Left lung (tissue), 10 donors: ENCODE data around the gene ARHGEF4. TPM values are rescaled to one million over a fixed set of nuclear protein-coding genes. Genes with fewer than 3 reads are reported as not detected.
"Not testable (repeated sequence)": the region's sequence is repeated elsewhere in the genome, so short reads cannot be mapped to it uniquely, and the experiment has no call there.

Source experiments
- ATAC-seq: fragments of 200-7000 bp; cut with Tn5 transposase; one replicate; pipeline ENCODE4 v1.9.1; 2020; ENCODE audit warnings: moderate library complexity
- DNase-seq, 4 donors: peaks; one replicate each; pipeline ENCODE4 v3.0.0-alpha.2; 2013 to 2020
- H3K27ac ChIP-seq, 2 donors: fragments of 200-600 bp; sonication (generic) in 1 of 2; one replicate each; pipeline versions ENCODE4 v1.5.0 to v1.8.0; 2020 to 2021
- H3K27me3 ChIP-seq, 2 donors: fragments of 200-600 bp; sonication (generic) in 1 of 2; one replicate each; pipeline versions ENCODE4 v1.5.0 to v1.8.0; 2020 to 2021
- H3K36me3 ChIP-seq, 2 donors: fragments of 200-600 bp; sonication (generic) in 1 of 2; one replicate each; pipeline versions ENCODE4 v1.5.0 to v1.8.0; 2020 to 2021
- H3K4me1 ChIP-seq, 2 donors: fragments of 200-600 bp; one replicate each; pipeline ENCODE4 v1.8.0; 2021
- H3K4me3 ChIP-seq, 2 donors: fragments of 200-600 bp; sonication (generic) in 1 of 2; one replicate each; pipeline versions ENCODE4 v1.5.0 to v1.8.0; 2020 to 2021; ENCODE audit warnings: mild to moderate bottlenecking in 1 of 2
- H3K9me3 ChIP-seq, 2 donors: fragments of 200-600 bp; sonication (generic) in 1 of 2; one replicate each; pipeline versions ENCODE4 v1.5.0 to v1.8.0; 2020 to 2021
- CTCF ChIP-seq, 2 donors: fragments of 200-600 bp; sonication (generic) in 1 of 2; IDR thresholded peaks; one replicate each; pipeline versions ENCODE4 v1.5.0 to v1.8.0; 2021; ENCODE audit warnings: antibody characterized with exemption in 2 of 2
- intact Hi-C, 2 donors: fragments of 100-400 bp; cut with DNase I; formaldehyde crosslinking; loops; one replicate each; pipeline versions ENCODE4 v1.11.2 to v1.14.2; 2022
- polyA plus RNA-seq, 6 donors: library from polyadenylated mRNA; unstranded; fragments of 120-200 nt; gene quantifications; one replicate each; pipeline ENCODE4 v1.2.1, GENCODE V29; 2013; ENCODE audit not compliant: insufficient read length in 6 of 6
- total RNA-seq, 2 donors: library from RNA; stranded (reverse); fragmentation: NEBNext Ultra II Directional; extraction: Animal tissue kit (Norgen Biotek cat#: 25700); gene quantifications; one replicate each; pipeline ENCODE4 v1.2.1, GENCODE V29; 2021
- donor health status: DM: no; HTN: yes; CAD: no.
- donor health status: DM: no; HTN: no; CAD: no.

Gene ARHGEF4
- total and polyA plus RNA-seq, 8 donors = 1.7 to 4.3 (median 2.8) TPM

GRCh38 chr2:130986890-130987493 lies 150.3 kb downstream of the ARHGEF4 start:
- intact Hi-C loops = no loop called here
- no peak for ATAC-seq

GRCh38 chr2:130987519-130988425 lies 151.1 kb downstream of the ARHGEF4 start:
- Histone ChIP-seq H3K4me3 (no peak overlapping the region), H3K4me1 (peaks cover 0 to 4% of the 10 kb centered on the region in 2 donors), H3K27me3 (no peaks in the 10 kb centered on the region), H3K9me3 (no peaks in the 10 kb centered on the region), H3K27ac (no peak overlapping the region), H3K36me3 (no peaks in the 10 kb centered on the region)
- ATAC-seq (no peak), DNase-seq (no peak)
- intact Hi-C loops = no loop called here
- no peak for TF ChIP-seq CTCF (IDR thresholded peaks at IDR 0.05)

More at GRCh38 chr2:130986890-130987493, 150.3 kb downstream of the ARHGEF4 start:
- Histone ChIP-seq H3K36me3 (no peaks in the 10 kb centered on the region), H3K27ac (no peak overlapping the region), H3K27me3 (no peaks in the 10 kb centered on the region), H3K9me3 (no peaks in the 10 kb centered on the region), H3K4me3 (no peak overlapping the region), H3K4me1 (peaks cover 0 to 4% of the 10 kb centered on the region in 2 donors)
- no peak for DNase-seq
- TF ChIP-seq CTCF (IDR thresholded peaks at IDR 0.05) = no peak

- H3K4me3 ChIP-seq, ATAC-seq, intact Hi-C loops, H3K27ac ChIP-seq, H3K4me1 ChIP-seq, H3K27me3 ChIP-seq, H3K36me3 ChIP-seq, DNase-seq, H3K9me3 ChIP-seq: not testable (repeated sequence)
Observed at GRCh38 chr2:130991446-130991845, 154.7 kb downstream of the ARHGEF4 start.

GRCh38 chr2:130992003-130992402 lies 155.3 kb downstream of the ARHGEF4 start:
- H3K27me3 ChIP-seq, H3K27ac ChIP-seq, intact Hi-C loops, H3K9me3 ChIP-seq, H3K36me3 ChIP-seq, H3K4me3 ChIP-seq, H3K4me1 ChIP-seq, ATAC-seq, DNase-seq: not testable (repeated sequence)

- no peak for TF ChIP-seq CTCF (IDR thresholded peaks at IDR 0.05)
- DNase-seq (no peak), ATAC-seq (no peak)
- no peaks in the 10 kb centered on the region for H3K9me3 ChIP-seq
- H3K36me3 ChIP-seq = no peaks in the 10 kb centered on the region
- no peaks in the 10 kb centered on the region for H3K4me1 ChIP-seq
- no peak overlapping the region for H3K4me3 ChIP-seq
- peaks cover 0 to 17% of the 10 kb centered on the region in 2 donors for H3K27me3 ChIP-seq
- intact Hi-C loops = no loop called here
- no peak overlapping the region for H3K27ac ChIP-seq
Observed at GRCh38 chr2:130996691-130997090, 160.0 kb downstream of the ARHGEF4 start.

GRCh38 chr2:130997198-130997597 lies 160.5 kb downstream of the ARHGEF4 start:
- DNase-seq = no peak
- no peak for TF ChIP-seq CTCF (IDR thresholded peaks at IDR 0.05)
- no peak overlapping the region for H3K4me3 ChIP-seq
- H3K4me1 ChIP-seq = no peaks in the 10 kb centered on the region
- ATAC-seq = no peak
- intact Hi-C loops = no loop called here
- H3K9me3 ChIP-seq = no peaks in the 10 kb centered on the region
- H3K27ac ChIP-seq = no peak overlapping the region
- H3K27me3 ChIP-seq = peaks cover 0 to 17% of the 10 kb centered on the region in 2 donors
- no peaks in the 10 kb centered on the region for H3K36me3 ChIP-seq
